ENCODE measurements around the gene RFC4.
A peak's percentile ranks its signal among the peaks of the same experiment; 100 is the strongest.

RFC4 gene

DNA sequence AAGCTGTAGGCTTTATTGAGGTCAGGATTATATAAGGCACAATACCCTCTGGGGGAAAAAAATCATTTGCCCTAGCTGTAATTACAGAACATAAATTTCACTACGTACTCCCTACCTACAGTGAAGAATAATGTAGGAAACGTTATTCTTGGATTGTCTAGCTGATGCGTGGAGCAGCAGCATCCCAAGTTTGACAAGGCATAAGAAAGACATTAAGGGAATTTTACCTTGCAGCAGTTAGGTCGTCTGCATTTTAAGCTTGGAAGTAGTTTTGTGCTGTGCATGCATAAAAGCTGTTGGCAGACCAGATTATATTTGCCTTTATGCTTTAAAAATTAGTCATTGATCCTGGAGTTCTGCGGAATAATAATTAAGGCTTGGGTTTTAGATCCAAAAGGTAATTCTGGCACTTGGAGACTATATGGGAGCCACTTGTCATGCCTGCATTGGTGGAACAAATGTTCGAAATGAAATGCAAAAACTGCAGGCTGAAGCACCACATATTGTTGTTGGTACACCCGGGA, 20.7 kb downstream of the RFC4 start:
- no peak for DNase-seq

DNA sequence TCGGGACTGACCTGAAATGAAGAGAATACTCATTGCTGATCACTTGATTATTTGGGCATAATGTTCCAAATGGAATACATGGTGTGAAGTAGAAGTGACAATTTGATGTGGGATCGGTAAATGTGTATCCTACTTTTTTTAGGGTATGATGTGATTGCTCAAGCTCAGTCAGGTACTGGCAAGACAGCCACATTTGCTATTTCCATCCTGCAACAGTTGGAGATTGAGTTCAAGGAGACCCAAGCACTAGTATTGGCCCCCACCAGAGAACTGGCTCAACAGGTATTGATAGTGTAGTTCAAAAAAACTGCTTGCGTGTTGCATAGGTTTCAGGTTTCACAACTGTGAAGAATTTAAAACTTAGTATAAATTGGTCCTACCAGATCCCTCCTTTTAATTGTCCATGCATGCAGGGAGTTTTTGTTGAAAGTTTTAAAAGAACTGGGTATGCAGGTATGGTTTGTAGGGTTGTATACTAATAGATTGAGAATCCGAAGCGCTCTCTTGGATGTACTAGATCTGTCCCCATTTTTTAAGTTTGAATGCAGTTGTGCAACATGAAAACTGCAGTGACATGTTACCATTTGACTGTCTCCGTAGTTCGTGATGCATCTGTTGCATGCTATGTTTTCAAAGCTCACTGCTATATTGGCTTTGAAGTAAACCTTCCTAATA, 21.3 kb downstream of the RFC4 start:
- DNase-seq, result no peak

DNA sequence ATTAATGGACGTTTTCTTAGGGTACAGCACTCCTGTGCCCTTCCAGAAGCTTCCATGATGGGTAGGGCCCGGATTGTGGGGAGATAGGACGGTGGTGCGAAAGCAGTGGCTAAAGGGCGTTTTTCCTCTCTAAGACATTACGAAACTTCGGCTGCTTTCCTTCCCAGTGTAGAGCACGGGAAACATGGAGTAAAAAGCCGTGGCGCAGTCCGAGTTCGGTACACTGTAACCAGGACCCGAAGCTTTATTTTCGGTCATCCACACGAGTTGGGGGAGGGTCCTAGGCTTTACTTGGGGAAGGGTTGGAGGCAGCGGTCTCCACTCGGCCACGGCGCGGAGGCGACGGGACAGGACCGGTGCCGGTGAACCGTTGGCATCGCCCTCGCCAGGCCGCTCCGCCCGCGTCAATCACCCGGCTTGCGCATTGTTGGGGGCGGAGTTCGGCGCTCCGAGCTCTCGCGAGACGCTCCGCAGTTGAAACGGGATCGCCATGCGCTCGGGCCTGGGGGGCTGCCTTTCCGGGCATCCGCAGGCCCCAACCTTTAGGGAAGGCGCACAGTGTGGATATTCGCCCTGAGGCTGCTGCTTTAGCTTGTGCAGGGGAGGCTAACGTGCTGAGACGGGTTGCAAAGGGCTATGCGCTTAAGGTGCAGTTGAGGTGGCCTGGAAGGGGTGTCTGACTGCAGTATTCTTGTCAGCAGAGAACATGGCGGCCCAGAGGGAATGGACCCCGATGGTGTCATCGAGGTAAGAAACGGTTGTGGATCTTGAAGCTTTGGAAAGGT, 22.4 kb downstream of the RFC4 start:
- peak; percentile 67 for DNase-seq

DNA sequence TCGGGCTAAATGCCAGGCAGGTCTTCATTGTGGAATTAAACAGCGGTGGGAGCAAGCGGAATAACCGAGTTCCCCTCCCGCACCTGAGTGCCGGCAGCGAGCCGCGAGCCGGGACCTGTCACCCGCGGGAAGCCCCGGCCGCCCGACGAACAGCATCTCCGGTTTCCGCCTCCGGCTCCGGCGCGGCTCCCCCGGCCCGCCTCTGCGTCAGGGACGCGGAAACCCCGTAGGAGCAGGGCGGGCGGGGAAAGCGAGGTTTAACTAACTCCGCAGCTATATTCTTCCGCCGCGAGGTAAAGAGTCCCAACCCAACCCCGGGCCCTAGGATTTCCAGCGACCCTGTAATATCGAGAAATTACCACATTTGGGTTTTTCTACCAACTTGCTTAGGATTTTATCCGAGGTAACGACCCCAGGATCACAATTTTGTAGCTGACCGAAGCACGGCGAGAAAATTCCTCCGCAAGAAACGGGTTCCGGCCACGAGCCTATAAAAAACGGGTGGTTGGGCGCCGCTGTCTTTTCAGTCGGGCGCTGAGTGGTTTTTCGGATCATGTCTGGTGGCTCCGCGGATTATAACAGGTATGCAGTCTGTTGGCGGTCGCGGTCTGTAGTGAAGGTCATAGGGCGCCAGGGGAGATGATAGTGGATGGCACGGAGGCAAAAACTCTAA, 23.1 kb downstream of the RFC4 start, which contains the start of gene EIF4A2:
TSS of gene EIF4A2 (plus strand) at position 520 of the 673 bp plus-strand sequence. CDS start at position 554, 34 bp downstream.
- DNase-seq, result peak; percentile 81

DNA sequence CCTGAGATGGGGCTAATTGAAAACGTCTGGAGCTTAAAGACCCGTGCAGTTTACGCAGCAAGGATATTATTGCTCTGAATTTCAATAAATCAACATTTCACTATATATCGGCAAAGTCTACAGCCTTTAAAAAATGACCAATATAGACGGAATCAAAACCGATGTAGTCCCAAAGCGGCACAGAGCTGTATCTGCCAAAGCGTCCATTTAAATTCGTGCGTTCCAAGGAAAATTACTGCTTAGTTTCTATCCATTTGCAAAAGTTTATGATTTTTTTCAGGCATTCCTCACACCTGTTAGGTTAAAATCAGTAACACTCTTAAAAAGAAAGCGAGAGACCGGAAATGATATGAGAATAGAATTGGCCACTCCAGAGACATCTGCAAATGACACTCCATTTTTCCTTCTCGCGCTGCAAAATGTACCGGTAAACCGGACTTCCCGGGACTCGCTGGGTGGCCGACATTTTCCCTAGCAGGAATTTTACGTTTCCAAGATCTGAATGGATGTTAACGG, 23.7 kb downstream of the RFC4 start:
- DNase-seq, result no peak

DNA sequence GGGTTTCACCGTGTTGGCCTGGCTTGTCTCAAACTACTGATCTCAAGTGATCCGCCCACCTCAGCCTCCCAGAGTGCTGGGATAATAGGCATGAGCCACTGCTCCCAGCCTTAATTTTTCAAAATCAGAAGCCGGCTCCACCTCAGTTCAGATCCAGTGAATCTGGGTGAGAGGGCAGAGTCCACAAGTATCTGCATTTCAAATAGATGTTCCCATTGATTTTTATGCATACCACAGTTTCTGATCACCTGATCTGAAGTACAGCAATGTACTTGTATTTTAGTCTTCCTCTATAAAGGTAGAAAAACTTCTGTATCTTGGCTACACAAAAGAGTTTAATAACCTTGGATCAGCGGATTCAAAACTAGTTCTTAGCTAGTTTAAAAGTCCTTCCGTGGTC, 27.1 kb downstream of the RFC4 start:
- no peak for DNase-seq

DNA sequence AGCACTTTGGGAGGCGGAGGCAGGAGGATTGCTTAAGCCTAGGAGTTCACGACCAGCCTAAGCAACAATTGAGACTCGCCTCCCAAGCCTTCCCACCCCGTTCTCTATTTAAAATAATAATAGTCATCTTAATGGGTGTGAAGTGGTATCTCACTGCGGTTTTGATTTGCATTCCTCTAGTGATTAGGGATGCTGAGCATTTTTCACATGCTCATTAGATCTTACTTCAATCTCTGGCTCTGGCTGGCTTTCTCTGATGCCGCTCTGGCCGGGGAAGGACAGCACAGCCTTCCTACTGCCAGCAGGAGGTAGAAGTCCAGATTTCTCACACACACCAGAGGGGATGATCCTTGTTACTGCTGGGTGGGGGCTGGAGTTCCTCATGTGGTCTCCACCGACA, 30.3 kb downstream of the RFC4 start:
- no peak for DNase-seq

DNA sequence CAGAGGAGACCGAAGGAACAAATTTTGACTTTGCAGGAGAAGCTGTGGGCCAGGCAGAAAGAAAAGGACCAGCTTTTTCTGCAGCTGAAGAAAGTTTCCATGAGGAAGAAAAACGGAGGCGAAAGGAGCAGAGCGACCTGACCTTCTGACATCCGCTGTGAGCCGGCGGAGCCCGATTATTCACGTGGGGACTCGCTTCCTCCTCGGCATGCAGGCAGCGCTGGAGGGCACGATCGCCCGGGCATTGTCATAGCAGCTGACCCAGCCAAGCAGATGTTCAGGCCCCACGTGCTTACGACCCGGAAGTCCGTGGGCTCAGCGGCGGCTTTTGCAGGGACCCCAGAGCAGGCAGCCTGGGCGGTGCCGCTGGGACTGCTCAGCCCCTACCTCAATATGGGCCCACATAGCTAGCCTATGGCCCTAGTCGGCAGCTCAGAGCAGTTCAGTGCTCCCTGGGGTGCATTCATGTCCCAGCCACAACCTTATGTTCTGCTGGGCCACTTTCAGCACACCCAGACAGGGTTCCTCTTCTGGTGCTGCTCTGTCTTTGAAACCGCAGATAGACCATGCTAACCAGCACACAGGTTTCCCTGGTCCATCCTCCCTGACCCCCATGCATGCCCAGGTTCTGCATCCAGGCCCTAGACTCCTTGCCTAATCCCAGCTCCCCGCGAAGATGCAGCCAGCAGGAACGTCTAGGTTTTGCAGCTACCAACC, 33.4 kb downstream of the RFC4 start:
- DNase-seq, result peak; percentile 80

DNA sequence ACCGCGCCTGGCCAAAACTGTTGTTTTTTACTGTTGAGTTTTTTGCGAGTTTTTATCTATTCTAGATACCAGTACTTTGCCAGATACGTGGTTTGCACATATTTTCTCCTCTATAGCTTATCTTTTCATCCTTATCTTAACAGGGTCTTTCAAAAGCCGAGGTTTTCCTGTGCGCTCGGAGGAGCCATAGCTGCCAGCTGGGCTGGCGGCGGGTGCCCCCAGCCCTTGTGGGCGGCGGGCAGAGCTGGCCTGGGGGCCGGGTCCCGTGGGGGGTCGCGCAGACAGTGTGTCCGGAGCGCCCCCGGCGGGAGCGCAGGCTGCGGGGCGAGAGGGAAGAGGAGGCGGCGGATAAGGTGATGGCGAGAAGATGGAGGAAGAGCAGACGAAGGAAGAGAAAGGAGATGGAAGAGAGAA, 34.0 kb downstream of the RFC4 start:
- no peak for DNase-seq

DNA sequence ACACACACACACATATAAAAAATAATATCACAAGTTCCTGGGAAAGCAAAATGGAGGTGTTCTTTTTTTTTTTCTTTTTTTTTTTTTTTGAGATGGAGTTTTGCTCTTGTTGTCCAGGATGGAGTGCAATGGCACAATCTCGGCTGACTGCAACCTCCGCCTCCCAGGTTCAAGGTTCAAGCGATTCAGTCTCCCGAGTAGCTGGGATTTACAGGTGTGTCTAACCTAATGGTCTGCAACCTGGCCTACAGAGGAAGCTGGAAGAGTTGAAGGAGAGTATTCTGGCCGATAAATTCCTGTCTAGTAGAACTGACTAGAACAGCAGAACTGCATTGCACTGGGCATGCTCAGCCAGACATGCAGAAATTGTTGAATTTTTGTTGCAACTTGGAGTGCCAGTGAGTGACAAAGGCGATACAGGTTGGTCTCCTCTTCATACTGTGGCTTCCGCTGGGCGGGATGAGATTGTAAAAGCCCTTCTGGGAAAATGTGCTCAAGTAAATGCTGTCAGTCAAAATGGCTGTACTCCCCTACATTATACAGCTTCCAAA, 45.3 kb downstream of the RFC4 start:
- DNase-seq, result no peak

DNA sequence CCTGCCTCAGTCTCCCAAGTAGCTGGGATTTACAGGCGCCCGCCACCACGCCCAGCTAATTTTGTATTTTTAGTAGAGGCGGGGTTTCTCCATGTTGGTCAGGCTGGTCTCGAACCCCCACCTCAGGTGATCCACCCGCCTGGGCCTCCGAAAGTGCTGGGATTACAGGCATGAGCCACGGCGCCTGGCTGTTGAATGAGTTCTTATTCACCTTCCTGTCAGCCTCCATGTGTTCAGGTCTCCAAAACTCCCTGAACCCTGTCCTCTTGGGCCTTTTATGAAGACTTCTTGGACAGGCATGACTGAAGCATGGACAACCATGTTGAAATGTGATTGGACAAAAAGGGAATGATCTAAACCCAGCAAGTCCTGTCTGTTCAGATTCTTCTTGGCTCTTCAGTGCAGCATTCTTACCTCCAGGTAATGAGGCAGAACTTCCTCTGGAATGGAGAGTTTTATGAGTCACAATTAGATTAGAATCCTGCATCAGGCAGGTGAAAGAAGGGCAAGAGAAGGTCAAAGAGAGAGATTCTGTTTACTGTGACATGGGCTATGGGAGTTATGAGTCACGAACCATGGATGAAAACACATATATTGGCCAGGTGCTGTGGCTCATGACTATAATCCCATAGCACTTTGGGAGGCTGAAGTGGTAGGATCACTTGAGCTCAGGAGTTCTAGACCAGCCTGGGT, 46.0 kb downstream of the RFC4 start:
- DNase-seq, result no peak

DNA sequence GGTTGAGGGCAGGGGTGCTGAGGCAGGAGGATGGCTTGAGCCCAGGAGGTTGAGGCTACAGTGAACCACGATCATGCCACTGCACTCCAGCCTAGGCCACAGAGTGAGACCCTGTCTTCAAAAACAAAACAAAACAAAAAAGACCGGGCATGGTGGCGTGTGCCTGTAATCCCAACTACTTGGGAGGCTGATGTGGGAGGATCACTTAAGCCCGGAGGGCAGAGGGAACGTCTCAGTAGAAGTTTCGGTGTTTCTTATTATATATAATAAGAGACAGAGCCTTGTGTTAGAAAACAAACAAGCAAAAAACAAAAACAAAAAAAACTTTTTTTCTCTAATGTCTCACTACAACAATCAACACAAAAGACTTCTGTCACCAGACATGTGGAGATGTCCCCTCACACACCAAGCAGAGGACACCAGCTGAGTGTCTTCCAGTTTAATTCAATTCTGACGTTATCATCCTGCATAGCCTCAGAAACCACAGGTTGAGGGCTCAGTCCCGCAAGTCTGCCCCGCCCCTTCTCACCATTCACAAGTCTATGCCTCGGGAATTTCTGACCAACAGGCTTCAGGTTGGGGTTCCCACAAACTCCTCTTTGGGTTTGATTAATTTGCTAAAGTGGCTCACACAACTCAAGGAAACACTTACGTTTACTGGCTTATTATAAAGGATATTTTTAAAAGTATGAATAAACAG, 46.9 kb downstream of the RFC4 start:
- no peak for DNase-seq

DNA sequence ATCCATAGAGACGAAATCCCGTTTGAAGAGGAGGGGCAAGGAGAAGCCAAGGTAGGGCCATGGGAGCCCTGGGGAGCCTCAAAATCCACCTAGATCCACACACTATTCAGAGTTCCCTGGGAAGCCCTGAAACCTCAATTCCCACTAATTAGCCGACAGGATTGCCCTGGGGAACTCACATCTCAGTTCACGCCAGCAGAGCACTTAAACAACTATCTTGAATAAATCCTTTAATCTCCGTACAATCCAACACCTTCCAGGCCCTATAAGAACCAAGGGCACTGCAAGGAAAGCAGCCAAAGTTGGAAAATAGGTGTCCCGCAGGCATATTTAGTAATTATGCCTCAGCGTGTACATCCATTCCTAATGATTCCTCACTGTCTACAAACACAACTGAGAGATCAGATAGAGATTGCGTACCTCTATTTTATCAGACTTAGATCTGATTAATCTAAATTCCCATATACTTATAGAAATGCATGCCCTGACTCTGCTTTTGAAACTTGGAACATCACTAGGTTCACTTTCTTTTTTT, 48.5 kb downstream of the RFC4 start:
- DNase-seq, result no peak

DNA sequence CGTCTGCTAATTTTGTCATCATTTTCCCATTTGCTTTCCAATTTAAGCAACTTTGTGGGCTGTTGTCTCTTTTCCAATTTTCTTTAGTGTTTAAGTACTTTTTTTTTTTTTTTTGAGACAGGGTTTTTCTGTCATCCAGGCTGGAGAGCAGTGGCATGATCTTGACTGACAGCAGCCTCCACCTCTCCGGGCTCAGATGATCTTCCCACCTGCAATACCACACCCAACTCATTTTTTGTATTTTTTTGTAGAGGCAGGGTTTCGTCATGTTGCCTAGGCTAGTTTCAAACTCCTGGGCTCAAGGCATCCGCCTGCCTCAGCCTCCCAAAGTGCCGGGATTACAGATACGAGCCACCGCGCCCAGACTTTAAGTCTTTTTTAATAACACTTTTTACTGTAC, 49.1 kb downstream of the RFC4 start:
- DNase-seq, result no peak

DNA sequence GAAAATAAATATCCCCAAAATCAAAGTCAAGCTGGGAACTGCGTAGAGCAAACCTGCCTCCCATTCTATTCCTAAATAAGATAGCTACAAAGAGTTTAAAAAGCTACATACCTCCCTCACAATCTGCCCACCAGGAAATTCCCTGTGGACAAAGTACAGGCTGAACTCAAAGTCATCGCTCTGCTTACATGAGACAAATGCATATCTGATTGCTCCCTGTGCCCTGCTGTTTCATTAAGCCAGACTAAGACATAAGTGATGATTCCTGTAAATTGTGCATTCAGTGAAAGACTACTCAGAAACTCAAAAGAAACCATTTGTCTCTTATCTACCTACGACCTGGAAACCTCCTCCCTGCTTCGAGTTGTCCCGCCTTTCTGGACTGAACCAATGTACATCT, 51.4 kb downstream of the RFC4 start:
- DNase-seq, result no peak

DNA sequence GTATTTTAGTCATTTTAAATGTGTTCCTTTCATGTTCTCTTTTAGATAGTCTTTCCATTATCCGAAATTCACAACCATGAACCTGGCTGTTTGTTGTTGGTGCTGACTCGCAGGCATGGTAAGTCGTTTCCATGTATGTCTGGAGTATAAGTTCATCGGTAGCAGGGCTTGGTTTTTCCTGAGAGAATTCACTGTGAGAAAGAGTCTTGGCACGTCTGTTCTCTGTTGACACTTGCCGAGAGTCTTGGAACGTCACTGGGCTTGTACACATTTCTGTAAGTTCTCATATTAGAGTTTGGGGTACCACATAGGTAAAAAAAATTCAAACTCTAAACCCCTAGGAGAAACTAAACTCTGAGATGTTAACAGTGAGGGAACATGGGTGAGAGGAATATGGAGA, 52.3 kb downstream of the RFC4 start:
- DNase-seq, result no peak

DNA sequence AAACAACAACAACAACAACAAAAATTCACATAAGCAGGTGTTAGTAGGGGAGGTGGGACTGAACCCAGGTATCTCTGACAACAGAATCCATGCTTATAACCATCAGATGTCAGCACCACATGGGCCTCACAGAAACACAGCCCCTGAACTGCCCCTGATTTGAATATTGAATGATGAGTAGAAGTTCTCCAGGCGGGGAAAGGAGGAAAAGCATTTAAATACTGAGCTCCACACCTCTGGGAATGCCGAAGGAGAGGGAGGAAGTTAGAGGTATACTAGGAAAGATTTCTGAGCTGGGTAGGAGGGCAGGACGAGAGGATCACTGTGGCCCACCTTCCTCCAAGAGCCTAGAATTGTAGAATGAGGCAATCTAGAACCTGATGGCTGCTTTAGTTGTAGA, 54.8 kb downstream of the RFC4 start:
- no peak for DNase-seq

DNA sequence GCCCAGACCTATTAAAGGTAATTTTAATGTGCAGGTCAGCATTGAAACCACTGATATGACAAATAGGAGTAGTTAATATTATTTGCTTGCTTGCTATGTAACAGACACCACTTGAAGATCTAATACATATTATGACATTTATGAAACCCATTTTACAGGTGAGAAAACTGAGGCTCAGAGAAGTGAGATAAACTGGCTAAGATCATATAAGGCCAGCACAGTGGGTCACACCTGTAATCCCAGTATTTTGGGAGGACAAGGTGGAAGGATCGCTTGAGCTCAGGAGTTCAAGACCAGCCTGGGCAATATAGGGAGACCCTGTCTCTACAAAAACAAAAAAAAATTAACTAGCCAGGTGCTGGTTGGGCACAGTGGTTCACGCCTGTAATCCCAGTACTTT, 56.0 kb downstream of the RFC4 start:
- no peak for DNase-seq

DNA sequence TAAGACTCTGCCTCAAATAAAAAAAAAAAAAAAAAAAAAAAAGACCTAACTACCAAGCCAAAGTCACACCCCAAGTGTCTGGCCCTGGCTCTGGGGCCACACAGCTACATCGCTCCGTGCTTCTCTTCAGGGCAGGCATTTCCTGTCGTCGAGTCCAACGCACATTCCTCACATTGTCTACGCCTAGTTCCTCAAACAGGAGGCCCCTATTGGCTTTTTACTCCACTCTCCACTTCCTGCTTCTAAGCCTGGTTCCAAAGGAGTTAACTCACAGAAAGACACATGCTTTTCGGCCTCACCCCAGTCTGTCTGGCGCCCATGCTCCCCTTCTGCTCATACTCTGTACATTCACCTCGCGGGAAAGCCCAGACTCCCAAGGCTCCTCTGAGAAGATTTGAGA, 60.3 kb downstream of the RFC4 start:
- DNase-seq, result no peak

DNA sequence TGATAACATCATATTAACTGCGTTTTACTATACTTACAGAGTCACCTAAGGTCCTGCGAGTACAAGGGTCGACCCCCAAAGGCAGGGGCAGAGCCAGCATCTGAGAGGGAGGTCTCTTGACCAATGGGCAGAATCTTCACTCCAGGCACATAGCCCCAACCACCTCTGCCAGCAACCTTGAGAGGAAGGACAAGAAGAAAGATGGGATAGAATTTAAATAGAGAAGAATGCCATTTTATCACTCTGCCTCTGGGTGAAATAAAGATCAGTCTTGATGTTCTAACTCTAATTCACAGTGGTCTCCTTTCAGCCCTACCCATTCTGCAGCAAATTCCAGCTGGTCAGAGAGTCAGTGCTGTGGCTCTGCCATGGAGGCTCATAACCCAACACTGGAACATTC, 62.6 kb downstream of the RFC4 start:
- no peak for DNase-seq

Data from NK-92 treated with Interleukin-12 subunit alpha and Interleukin-12 subunit beta, amount 100 ng/mL, for 24 hours (cell line).